Stomach smooth muscle (tissue), 2 donors: ENCODE results near the gene LRFN4.

ENCODE experiments used
- H3K27ac ChIP-seq: one replicate; pipeline ENCODE4 v1.7.0; 2013; ENCODE audit warnings: mild to moderate bottlenecking, low read length, inconsistent platforms
- H3K27me3 ChIP-seq, 2 donors: one replicate each; pipeline ENCODE4 v1.7.0; 2013; ENCODE audit warnings: low read length in 2 of 2; ENCODE audit not compliant: insufficient read depth in 2 of 2, control insufficient read depth in 1 of 2
- H3K36me3 ChIP-seq, 2 donors: one replicate each; pipeline ENCODE4 v1.7.0; 2013; ENCODE audit warnings: low read length in 2 of 2; ENCODE audit not compliant: control insufficient read depth in 2 of 2, insufficient read depth in 2 of 2
- H3K4me1 ChIP-seq: one replicate; pipeline ENCODE4 v1.7.0; 2013; ENCODE audit warnings: low read length; ENCODE audit not compliant: control insufficient read depth, insufficient read depth
- H3K4me3 ChIP-seq, 2 donors: one replicate each; pipeline ENCODE4 v1.7.0; 2013; ENCODE audit warnings: low read length in 2 of 2
- H3K9ac ChIP-seq, 2 donors: one replicate each; pipeline ENCODE4 v1.7.0; 2013; ENCODE audit warnings: low read length in 2 of 2, mild to moderate bottlenecking in 1 of 2
- H3K9me3 ChIP-seq, 2 donors: one replicate each; pipeline ENCODE4 v1.7.0; 2013; ENCODE audit warnings: low read length in 2 of 2; ENCODE audit not compliant: control insufficient read depth in 2 of 2
- donor health status: healthy.
- donor health status: Pancreatic carcinoma.

Gene LRFN4

DNA sequence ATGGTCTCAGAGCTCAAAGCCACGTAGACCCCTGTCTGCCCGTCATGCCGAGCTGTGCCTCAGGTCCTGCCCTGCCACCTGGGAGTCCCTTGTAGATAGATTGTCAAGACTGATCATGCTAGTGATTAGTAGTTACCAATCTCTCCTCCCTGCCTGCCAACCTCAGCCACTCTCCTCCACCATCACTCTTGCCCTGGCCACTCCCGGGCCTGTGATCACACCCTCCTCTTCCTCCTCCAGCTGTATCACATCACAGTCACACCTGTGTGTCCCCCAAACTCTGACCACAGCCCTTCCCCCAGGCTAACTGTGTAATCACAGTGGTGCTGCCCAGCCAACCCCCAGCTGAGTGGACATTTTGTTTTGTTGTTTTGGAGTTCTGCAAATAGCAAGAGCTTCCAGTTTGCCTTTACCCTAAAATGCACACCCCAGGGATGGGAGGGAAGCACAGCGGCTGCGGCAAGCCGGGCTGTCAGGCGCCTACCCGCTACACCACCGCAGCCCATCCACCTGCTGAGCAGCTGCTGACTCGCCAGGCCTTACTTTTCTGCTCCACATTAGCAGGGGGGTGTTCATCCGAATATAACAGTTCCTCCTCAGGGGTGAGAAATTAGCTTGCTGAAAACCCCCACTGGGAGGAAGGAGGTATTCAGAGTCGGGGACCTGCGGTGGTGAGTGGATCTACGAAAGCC is 45.8 kb downstream of the LRFN4 start:
- H3K4me1 ChIP-seq: no peaks in the 10 kb centered on the region
- no peak overlapping the region for H3K27ac ChIP-seq
- H3K9ac ChIP-seq: no peak overlapping the region
- no peaks in the 10 kb centered on the region for H3K9me3 ChIP-seq
- H3K36me3 ChIP-seq: no peaks in the 10 kb centered on the region
- no peak overlapping the region for H3K4me3 ChIP-seq
- H3K27me3 ChIP-seq: no peaks in the 10 kb centered on the region

DNA sequence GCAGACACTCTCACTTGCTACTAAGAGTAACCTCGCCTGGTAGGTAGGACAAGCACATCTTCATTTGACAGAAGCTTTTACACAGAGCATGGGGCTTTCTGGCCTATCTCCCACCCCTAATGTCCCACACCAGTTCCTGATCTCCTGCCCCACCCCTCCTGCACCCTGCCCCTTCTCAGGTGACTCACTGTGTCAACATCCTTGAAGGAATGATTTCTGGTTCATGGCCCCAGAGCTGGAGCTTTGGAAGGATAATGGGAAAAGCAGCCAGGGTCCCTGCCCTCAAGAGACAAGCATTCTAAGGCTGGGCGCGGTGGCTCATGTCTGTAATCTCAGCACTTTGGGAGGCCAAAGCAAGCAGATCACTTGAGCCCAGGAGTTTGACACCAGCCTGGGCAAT is 47.2 kb downstream of the LRFN4 start:
- H3K4me1 ChIP-seq: no peaks in the 10 kb centered on the region
- H3K9ac ChIP-seq: no peak overlapping the region
- H3K27me3 ChIP-seq: no peaks in the 10 kb centered on the region
- no peaks in the 10 kb centered on the region for H3K36me3 ChIP-seq
- no peak overlapping the region for H3K27ac ChIP-seq
- no peak overlapping the region for H3K4me3 ChIP-seq
- no peaks in the 10 kb centered on the region for H3K9me3 ChIP-seq

DNA sequence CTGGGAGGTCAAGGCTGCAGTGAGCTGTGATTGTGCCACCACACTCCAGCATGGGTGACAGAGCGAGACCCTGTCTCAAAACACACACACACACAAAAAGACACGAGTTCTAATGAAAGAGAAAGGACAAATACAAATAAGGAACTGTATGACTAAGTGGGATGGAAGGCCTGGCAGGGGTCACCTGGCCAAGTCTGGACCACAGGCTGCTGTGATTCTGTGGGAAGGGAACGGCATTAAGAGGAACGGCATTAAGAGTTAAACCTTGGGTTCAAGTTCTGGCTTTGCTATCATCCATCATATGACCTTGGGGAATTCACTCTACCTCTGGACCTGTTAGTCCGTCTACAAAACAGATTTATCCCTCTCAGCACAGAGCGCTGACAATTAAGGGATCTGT is 47.7 kb downstream of the LRFN4 start:
- no peak overlapping the region for H3K4me3 ChIP-seq
- no peaks in the 10 kb centered on the region for H3K27me3 ChIP-seq
- no peak overlapping the region for H3K27ac ChIP-seq
- H3K36me3 ChIP-seq: no peaks in the 10 kb centered on the region
- no peaks in the 10 kb centered on the region for H3K4me1 ChIP-seq
- no peaks in the 10 kb centered on the region for H3K9me3 ChIP-seq
- H3K9ac ChIP-seq: no peak overlapping the region

DNA sequence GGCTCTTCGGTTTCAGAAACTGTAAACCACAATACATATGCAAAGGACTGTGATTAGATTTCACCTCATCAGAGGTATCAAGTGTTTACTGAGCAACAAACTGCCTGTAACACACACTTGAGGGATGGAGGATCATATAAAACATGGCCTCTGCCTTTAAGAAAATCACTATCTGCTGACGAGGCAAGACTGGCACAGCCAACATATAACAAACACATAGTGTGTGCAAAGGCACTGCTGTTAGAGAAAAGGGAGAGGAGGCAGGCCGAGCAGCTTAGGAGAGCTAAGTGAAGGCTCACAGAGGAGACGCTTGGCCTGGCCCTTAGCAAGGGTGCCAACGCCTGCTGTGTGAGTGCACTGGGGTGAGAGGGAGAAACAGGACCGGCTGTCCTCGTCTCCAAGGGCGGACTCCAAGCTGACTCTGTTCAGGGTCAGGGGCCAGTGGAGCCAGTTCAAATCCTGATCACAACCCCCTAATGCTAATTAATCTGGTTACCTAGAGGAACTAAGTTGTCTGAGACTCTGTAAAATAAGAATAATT is 48.2 kb downstream of the LRFN4 start:
- H3K27ac ChIP-seq: no peak overlapping the region
- H3K4me3 ChIP-seq: no peak overlapping the region
- H3K9me3 ChIP-seq: no peaks in the 10 kb centered on the region
- no peaks in the 10 kb centered on the region for H3K27me3 ChIP-seq
- no peak overlapping the region for H3K9ac ChIP-seq
- no peaks in the 10 kb centered on the region for H3K36me3 ChIP-seq
- no peaks in the 10 kb centered on the region for H3K4me1 ChIP-seq

DNA sequence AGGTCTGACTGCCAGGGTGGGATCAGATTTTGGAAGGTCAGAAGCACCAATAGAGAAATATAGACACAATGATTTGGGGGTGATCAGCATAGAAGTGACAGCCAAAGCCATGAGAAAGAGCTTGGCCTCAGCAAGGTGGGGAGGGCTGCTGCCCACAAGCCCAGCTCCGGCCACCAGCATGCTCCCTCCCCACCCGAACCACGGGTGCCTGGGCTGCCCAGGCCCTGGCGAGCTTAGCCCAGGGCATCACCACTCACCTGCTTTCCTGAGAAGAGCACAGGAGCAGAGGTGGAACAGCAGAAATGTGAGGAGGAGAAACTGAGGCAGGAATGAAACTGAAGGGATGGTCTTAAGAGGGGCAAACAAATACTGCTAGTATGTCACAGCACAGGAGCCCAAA is 48.8 kb downstream of the LRFN4 start:
- Histone ChIP-seq H3K36me3 (no peaks in the 10 kb centered on the region), H3K27me3 (no peaks in the 10 kb centered on the region), H3K9me3 (no peaks in the 10 kb centered on the region), H3K27ac (no peak overlapping the region), H3K4me1 (no peaks in the 10 kb centered on the region), H3K9ac (no peak overlapping the region), H3K4me3 (no peak overlapping the region)

DNA sequence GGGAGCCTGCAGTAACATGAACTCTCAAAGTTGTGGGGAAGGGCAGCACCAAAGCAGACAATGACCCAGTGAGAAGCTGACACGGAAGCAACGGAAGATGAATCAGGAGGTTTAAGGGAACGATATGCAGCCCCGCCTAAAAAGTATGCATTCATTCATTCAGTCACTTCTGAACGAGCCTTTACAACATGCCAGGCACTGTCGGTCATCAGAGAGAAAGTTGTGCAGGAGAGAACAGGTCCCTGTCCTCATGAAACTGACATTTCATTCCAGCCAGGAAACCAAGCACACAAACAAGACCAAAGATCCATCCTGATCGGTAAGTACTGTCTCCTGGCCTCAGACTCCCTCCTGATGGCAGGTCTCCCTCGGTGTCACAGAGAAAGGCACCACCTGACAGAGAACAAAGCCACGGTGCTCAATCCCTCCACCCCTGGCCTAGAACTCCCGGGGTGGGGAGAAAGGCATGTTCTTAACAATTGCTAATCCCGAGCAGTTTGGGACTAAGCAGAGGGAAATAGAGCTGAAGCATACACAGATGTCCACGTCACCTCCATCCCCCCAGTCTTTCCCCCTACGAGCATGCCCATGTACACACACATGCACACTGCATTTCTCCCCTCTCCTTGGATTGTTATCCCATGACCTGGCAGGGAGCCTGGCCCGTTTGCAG is 49.3 kb downstream of the LRFN4 start:
- H3K4me3 ChIP-seq: no peak overlapping the region
- H3K9me3 ChIP-seq: no peaks in the 10 kb centered on the region
- no peaks in the 10 kb centered on the region for H3K4me1 ChIP-seq
- H3K27me3 ChIP-seq: no peaks in the 10 kb centered on the region
- no peak overlapping the region for H3K27ac ChIP-seq
- no peak overlapping the region for H3K9ac ChIP-seq
- no peaks in the 10 kb centered on the region for H3K36me3 ChIP-seq

DNA sequence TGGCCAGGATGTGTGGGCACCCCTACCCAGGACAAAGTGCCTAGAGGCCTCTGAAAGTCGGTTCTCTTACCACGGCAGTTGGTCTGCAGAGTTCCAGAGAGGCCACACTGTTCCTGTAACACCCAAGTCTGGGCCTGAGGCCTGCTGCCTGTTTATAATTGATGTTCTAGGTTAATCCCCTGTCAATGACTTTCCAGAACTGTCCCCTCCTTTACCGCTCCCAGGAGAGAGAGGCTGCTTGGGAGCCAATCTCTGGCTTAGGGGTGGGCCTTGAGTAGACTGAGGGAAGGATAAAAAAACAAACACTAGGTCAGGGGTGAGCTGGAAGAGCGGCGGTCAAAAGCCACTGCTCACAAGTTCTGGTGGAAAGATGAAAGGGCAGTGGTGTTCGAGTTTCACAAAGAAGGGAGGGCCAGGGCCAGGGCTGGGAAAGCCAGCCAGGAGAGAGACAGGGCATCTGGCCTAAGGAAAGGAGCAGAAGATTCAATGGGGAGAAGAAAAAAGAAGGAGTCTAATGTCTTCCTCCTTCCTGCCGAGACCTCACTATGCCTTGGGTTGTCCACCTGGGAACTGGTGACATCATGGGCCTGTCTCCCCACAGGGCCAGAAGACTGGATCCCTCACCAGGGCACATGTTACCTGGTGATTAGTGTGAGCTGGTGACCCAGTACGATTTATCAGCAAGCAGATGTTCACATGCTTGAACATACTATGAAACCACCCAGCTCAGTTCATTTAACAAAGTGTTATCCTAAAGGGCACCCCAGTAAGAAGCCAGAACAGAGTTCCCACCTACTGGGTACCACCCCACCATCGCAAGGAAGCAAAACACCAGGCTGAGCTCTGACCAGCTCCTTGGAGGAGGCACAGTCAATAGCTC is 51.1 kb downstream of the LRFN4 start:
- H3K36me3 ChIP-seq: no peaks in the 10 kb centered on the region
- no peaks in the 10 kb centered on the region for H3K27me3 ChIP-seq
- H3K9ac ChIP-seq: no peak overlapping the region
- no peaks in the 10 kb centered on the region for H3K9me3 ChIP-seq
- no peak overlapping the region for H3K4me3 ChIP-seq
- peaks cover 2% of the 10 kb centered on the region for H3K4me1 ChIP-seq
- H3K27ac ChIP-seq: no peak overlapping the region

DNA sequence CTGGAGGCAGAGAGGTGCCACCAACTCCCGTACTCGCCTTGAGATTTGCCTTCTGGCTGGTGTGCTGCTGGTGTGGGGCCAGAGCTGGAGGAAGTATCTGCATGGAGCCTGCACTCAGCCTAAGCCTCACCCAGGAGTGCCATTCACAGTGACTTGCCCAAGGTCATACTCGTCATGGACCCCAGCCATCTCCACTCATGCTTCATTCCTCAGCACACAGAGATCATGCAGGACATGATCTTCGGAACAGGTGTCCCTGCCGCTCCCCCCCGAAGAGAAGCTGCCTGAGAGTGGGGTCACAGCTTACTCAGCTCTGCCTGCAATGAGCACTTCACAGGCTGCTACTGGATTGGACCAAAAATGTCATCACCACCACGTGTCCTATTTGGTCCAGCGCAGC is 52.3 kb downstream of the LRFN4 start:
- Histone ChIP-seq H3K27me3 (no peaks in the 10 kb centered on the region), H3K27ac (no peak overlapping the region), H3K9ac (no peak overlapping the region), H3K36me3 (no peaks in the 10 kb centered on the region), H3K9me3 (no peaks in the 10 kb centered on the region), H3K4me1 (peaks cover 2% of the 10 kb centered on the region), H3K4me3 (no peak overlapping the region)

DNA sequence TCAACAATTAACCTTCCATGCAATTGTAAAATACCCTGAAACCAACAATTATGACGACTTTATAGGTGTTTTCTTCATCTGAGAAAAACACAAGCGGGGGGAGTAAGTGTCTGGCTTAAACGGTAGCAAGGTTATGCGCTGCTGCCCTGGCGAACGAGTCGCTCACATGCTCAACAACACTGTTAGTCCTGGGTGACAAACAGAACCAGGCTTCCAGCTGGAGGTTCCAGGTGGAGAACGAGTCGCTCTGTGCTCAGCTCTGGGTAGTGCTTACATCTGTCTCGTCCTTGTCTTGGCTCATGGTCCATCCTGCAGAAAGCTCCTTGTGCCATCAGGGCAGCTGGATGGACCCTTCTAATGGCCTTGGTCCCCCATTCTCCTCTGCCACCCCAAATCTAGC is 53.2 kb downstream of the LRFN4 start:
- Histone ChIP-seq H3K9ac (no peak overlapping the region), H3K4me1 (peaks cover 2% of the 10 kb centered on the region)

More for the DNA sequence above, 53.2 kb downstream of the LRFN4 start:
- no peak overlapping the region for H3K27ac ChIP-seq
- H3K9me3 ChIP-seq: no peaks in the 10 kb centered on the region
- H3K36me3 ChIP-seq: no peaks in the 10 kb centered on the region
- H3K4me3 ChIP-seq: no peak overlapping the region
- H3K27me3 ChIP-seq: no peaks in the 10 kb centered on the region
